ENCODE results near the gene KIF16B.

Gene KIF16B

GRCh38 chr20:16424780-16425179, 148.5 kb downstream of the KIF16B start:
- no peak for DNase-seq

- DNase-seq, result no peak
Observed at GRCh38 chr20:16423311-16424212, 149.7 kb downstream of the KIF16B start.

- DNase-seq, result no peak
Observed at GRCh38 chr20:16419138-16419715, 154.0 kb downstream of the KIF16B start.

GRCh38 chr20:16418616-16419015, 154.6 kb downstream of the KIF16B start:
- DNase-seq, result no peak

GRCh38 chr20:16417001-16417400, 156.2 kb downstream of the KIF16B start:
- DNase-seq, result no peak

- no peak for DNase-seq
Observed at GRCh38 chr20:16415071-16416053, 157.9 kb downstream of the KIF16B start.

- no peak for DNase-seq
Observed at GRCh38 chr20:16412906-16413305, 160.3 kb downstream of the KIF16B start.

GRCh38 chr20:16411361-16411760, 161.9 kb downstream of the KIF16B start:
- no peak for DNase-seq

- no peak for DNase-seq
Observed at GRCh38 chr20:16410626-16411025, 162.6 kb downstream of the KIF16B start.

- no peak for DNase-seq
Observed at GRCh38 chr20:16408981-16409380, 164.3 kb downstream of the KIF16B start.

GRCh38 chr20:16407251-16408067, 165.8 kb downstream of the KIF16B start:
- no peak for DNase-seq

- no peak for DNase-seq
Observed at GRCh38 chr20:16405254-16405653, 168.0 kb downstream of the KIF16B start.

- DNase-seq, result no peak
Observed at GRCh38 chr20:16404640-16405039, 168.6 kb downstream of the KIF16B start.

- no peak for DNase-seq
Observed at GRCh38 chr20:16404171-16404570, 169.1 kb downstream of the KIF16B start.

GRCh38 chr20:16400234-16400633, 173.0 kb downstream of the KIF16B start:
- no peak for DNase-seq

- no peak for DNase-seq
Observed at GRCh38 chr20:16399801-16400200, 173.4 kb downstream of the KIF16B start.

GRCh38 chr20:16397086-16397485, 176.2 kb downstream of the KIF16B start:
- DNase-seq, result no peak

- DNase-seq, result no peak
Observed at GRCh38 chr20:16395366-16395765, 177.9 kb downstream of the KIF16B start.

- no peak for DNase-seq
Observed at GRCh38 chr20:16394784-16395183, 178.5 kb downstream of the KIF16B start.

GRCh38 chr20:16393836-16394235, 179.4 kb downstream of the KIF16B start:
- no peak for DNase-seq

GRCh38 chr20:16393297-16393696, 180.0 kb downstream of the KIF16B start:
- no peak for DNase-seq

- DNase-seq, result no peak
Observed at GRCh38 chr20:16392346-16392745, 180.9 kb downstream of the KIF16B start.
